GM18502 (cell line): ENCODE results near the gene AP3S1.
"Not testable (repeated sequence)": the region's sequence is repeated elsewhere in the genome, so short reads cannot be mapped to it uniquely, and the experiment has no call there.

ENCODE experiments used
- ATAC-seq: cut with Tn5 transposase; IDR thresholded peaks from one replicate; pipeline ENCODE4 v1.9.1; 2021; ENCODE audit warnings: mild to moderate bottlenecking; ENCODE audit not compliant: unreplicated experiment, poor library complexity

Gene AP3S1

GRCh38 chr5:115858396-115858795 is 16.7 kb downstream of the AP3S1 start:
- ATAC-seq: no peak

- no peak for ATAC-seq
These were observed 17.6 kb downstream of the AP3S1 start for GRCh38 chr5:115859378-115859777.

GRCh38 chr5:115869256-115869795 is 27.6 kb downstream of the AP3S1 start:
- ATAC-seq: no peak

DNA sequence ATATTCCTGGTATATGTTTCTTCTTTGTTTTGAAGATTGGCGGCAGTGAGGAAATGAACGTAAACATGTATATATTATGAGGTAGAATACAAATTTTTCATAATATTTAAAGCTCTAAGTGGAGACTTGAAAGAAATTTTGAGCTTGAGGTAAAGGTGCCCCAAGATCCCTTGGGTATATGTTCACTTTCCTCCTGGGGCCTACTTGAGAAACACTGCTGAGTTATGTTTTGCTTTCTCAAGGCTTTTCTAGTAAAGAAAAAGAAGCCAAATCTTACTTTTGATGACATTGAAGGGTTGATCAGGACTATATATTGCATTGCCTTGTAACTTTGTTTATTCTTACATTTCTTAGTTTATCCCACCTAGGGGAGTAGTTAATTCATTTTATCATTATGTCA is 30.7 kb downstream of the AP3S1 start:
- ATAC-seq: no peak

GRCh38 chr5:115873392-115873791 is 31.7 kb downstream of the AP3S1 start:
- ATAC-seq: no peak

- ATAC-seq: no peak
These were observed 33.7 kb downstream of the AP3S1 start for GRCh38 chr5:115875447-115875846.

- not testable (repeated sequence) for ATAC-seq
These were observed 35.6 kb downstream of the AP3S1 start for GRCh38 chr5:115877342-115877741.

- not testable (repeated sequence) for ATAC-seq
These were observed 40.7 kb downstream of the AP3S1 start for GRCh38 chr5:115882434-115882833.

DNA sequence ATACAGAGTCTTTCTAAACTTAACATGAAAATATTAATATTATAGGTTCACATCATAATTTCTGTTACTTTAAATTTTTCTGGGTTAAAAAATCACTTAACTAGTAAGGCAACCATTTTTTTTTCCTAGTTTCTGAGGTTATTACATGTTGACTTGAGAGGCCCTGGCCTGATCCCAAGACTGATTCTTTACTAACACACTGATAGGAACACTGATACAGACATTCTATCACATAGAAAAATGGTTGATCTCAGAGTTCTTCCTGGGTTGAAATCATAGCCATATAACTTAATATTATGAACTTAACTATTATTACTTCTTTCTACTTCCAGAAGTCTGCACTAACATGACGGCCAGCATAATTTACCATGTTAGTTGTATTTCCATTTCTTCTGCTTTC is 43.0 kb downstream of the AP3S1 start:
- ATAC-seq: no peak

DNA sequence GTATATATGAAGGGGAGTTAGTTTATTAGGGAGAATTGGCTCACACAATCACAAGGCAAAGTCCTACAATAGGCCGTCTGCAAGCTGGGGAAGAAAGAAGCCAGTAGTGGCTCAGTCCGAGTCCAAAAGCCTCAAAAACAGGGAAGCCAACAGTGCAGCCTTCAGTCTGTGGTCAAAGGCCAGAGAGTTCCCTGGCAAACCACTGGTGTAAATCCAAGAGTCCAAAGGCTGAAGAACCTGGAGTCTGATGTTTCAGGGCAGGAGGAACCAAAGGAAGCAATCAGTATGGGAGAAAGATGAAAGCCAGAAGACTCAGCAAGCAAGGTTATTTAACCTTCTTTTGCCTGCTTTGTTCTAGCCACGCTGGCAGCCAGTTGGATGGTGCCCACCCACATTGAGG is 43.5 kb downstream of the AP3S1 start:
- not testable (repeated sequence) for ATAC-seq

- no peak for ATAC-seq
These were observed 46.3 kb downstream of the AP3S1 start for GRCh38 chr5:115888027-115888426.

DNA sequence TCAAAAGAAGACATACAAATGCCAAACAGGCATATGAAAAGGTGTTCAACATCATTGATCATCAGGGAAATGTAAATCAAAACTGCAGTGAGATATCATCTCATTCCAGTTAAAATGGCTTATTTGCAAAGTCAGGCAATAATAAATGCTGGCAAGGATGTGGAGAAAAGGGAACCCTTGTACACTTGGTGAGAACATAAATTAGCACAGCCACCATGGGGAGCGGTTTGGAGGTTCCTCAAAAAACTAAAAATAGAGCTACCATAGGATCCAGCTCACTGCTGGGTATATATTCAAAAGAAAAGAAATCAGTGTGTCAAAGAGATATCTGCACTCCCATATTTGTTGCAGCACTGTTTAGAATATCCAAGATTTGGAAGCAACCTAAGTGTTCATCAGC is 50.3 kb downstream of the AP3S1 start:
- ATAC-seq: no peak

- ATAC-seq: no peak
These were observed 52.6 kb downstream of the AP3S1 start for GRCh38 chr5:115894342-115894741.

GRCh38 chr5:115895821-115896220 is 54.1 kb downstream of the AP3S1 start:
- no peak for ATAC-seq

DNA sequence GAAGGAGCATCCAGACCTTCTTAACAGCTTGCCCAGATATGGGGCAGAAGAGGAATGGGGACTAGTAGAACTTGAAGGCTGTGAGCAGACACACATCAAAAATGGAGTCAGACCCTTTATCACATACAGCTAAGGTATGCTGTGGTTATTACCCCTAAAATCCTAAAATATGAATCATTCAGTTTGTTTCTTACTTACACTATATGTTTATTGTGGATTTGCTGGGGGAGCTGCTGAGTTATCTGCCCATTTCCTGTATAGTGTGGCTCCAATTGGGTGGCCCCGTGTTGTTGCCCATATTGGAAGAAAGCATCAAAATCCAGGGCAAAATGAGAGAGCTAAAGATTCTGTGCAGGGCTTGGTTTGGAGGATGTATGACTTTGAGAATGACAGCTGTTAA is 56.9 kb downstream of the AP3S1 start:
- no peak for ATAC-seq

DNA sequence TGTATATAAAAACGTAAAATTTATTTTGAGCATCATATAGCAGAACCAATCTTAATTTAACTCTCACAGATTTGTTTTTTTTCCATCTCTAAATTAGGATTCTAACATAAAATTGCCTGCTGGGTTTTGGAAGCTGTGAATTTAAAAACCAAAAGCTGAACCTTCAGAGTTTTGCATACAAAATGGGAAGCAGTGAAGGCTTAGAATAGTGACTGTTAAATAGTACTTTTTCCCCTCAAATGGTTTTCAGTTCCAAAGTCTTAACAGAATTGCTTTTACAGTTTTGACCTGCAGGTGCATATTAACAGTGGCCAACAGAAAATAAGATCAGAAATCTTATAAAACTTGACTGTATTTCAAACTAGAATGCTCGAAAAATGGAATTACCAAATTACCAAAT is 65.4 kb downstream of the AP3S1 start:
- ATAC-seq: no peak

- ATAC-seq: not testable (repeated sequence)
These were observed 72.1 kb downstream of the AP3S1 start for GRCh38 chr5:115913623-115914400.

DNA sequence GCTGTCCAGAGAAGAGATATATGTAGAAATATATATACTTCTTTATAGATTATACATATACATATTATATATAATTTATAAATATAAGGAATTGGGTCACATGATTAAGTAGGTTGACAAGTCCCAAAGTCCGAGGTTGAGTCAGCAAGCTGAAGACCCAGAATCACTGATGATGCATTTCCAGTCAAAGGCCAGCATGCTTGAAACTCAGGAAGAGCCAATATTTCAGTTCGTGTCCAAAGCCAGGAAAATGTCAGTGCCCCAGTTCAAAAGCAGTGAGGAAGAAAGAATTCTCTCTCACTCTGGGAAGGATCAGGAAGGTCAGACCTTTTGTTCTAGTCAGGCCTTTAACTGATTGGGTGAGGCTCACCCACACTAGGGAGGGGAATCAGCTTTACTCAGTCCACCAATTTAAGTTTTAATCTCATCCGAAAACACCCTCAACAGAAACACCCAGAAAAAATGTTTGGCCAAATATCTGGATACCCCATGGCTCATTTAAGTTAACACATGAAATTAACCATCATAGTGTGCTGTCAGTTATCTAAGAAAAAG is 78.5 kb downstream of the AP3S1 start:
- ATAC-seq: no peak

DNA sequence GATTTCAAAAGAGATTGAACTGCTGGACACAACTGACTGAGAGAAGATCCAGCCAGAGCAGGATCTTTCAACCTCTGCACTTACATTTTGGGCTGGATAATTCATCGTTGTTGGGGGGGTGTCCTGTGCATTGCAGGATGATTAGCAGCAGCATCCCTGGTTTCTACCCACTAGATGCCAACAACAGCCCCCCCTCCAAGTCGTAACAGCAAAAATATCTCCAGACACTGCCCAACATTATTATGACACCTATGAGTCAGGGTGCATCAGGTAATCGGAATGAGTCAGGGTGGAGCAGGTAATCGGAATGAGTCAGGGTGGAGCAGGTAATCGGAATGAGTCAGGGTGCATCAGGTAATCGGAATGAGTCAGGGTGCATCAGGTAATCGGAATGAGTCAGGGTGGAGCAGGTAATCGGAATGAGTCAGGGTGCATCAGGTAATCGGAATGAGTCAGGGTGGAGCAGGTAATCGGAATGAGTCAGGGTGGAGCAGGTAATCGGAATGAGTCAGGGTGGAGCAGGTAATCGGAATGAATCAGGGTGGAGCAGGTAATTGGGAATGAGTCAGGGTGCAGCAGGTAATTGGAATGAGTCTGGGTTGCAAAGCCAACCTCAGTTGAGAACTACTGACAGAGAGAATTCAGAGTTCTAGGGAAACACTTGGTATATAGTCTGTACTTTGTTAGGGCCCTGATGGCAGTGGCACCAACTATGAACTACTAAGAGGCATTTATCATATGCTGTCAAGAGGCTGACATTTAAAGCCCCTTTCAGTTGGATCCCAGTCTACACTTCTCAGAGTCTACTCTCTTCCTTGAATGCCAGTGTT is 87.1 kb downstream of the AP3S1 start:
- not testable (repeated sequence) for ATAC-seq

GRCh38 chr5:115930171-115930570 is 88.4 kb downstream of the AP3S1 start:
- ATAC-seq: not testable (repeated sequence)
